Fibroblast of lung (primary cell): ENCODE measurements around the gene TMEM127.

Experiments used
- CTCF ChIP-seq, 2 donors: IDR thresholded peaks in 1 of 2; conservative IDR thresholded peaks in 1 of 2; 1 replicate in 1 of 2; 2 replicates in 1 of 2; pipeline ENCODE4 v1.5.1; 2011 to 2012; ENCODE audit warnings: low read length in 2 of 2, control low read depth in 1 of 2, inconsistent platforms in 1 of 2, low read depth in 1 of 2, mild to moderate bottlenecking in 1 of 2
- EZH2 ChIP-seq: IDR thresholded peaks from 2 replicates; pipeline ENCODE4 v1.5.1; 2012; ENCODE audit warnings: low read length, control low read depth, mild to moderate bottlenecking; ENCODE audit errors: missing control alignments

GRCh38 chr2:96207774-96208142 lies 58.0 kb downstream of the TMEM127 start:
- no peak for TF ChIP-seq EZH2
- TF ChIP-seq CTCF (conservative IDR thresholded peaks at IDR 0.05 in 1 of 2, IDR thresholded peaks at IDR 0.05 in 1 of 2; ENCODE audit: low read depth in 1 of 2, low read length in 2 of 2) = no peak
